ENCODE results near the gene RPS3.
"Not testable (repeated sequence)": the region's sequence is repeated elsewhere in the genome, so short reads cannot be mapped to it uniquely, and the experiment has no call there.

RPS3 gene

GRCh38 chr11:75399344-75400145, at the start of gene RPS3:
Gene RPS3, plus strand, starts transcription at chr11:75399518. Its CDS starts 30 bp downstream, at chr11:75399548.
- peak; percentile 93 for DNase-seq (ENCODE audit: low spot score)

- DNase-seq (ENCODE audit: low spot score): no peak
These were observed 49.7 kb upstream of the RPS3 start for GRCh38 chr11:75349521-75350116.

- no peak for DNase-seq (ENCODE audit: low spot score)
These were observed 49.1 kb upstream of the RPS3 start for GRCh38 chr11:75350122-75350742.

- DNase-seq (ENCODE audit: low spot score): no peak
These were observed 48.4 kb upstream of the RPS3 start for GRCh38 chr11:75350743-75351540.

GRCh38 chr11:75351541-75351790, 47.9 kb upstream of the RPS3 start, which contains the start of gene ARRB1:
Gene ARRB1, minus strand, starts transcription at chr11:75351661. Its CDS starts 54 bp downstream, at chr11:75351607.
- no peak for DNase-seq (ENCODE audit: low spot score)

- no peak for DNase-seq (ENCODE audit: low spot score)
These were observed 47.3 kb upstream of the RPS3 start for GRCh38 chr11:75351791-75352587.

- no peak for DNase-seq (ENCODE audit: low spot score)
These were observed 46.6 kb upstream of the RPS3 start for GRCh38 chr11:75352588-75353206.

- DNase-seq (ENCODE audit: low spot score): no peak
These were observed 44.3 kb upstream of the RPS3 start for GRCh38 chr11:75355051-75355450.

- no peak for DNase-seq (ENCODE audit: low spot score)
These were observed 42.7 kb upstream of the RPS3 start for GRCh38 chr11:75356613-75357012.

GRCh38 chr11:75362285-75362684, 37.0 kb upstream of the RPS3 start:
- DNase-seq (ENCODE audit: low spot score): not testable (repeated sequence)

- DNase-seq (ENCODE audit: low spot score): no peak
These were observed 33.6 kb upstream of the RPS3 start for GRCh38 chr11:75365711-75366181.

GRCh38 chr11:75366826-75367225, 32.5 kb upstream of the RPS3 start:
- DNase-seq (ENCODE audit: low spot score): not testable (repeated sequence)

- no peak for DNase-seq (ENCODE audit: low spot score)
These were observed 29.6 kb upstream of the RPS3 start for GRCh38 chr11:75369560-75370255.

- no peak for DNase-seq (ENCODE audit: low spot score)
These were observed 27.1 kb upstream of the RPS3 start for GRCh38 chr11:75371949-75372876.

- no peak for DNase-seq (ENCODE audit: low spot score)
These were observed 26.1 kb upstream of the RPS3 start for GRCh38 chr11:75373201-75373600.

GRCh38 chr11:75374646-75375045, 24.7 kb upstream of the RPS3 start:
- no peak for DNase-seq (ENCODE audit: low spot score)

GRCh38 chr11:75375626-75376025, 23.7 kb upstream of the RPS3 start:
- no peak for DNase-seq (ENCODE audit: low spot score)

- no peak for DNase-seq (ENCODE audit: low spot score)
These were observed 23.1 kb upstream of the RPS3 start for GRCh38 chr11:75376175-75376574.

- not testable (repeated sequence) for DNase-seq (ENCODE audit: low spot score)
These were observed 20.5 kb upstream of the RPS3 start for GRCh38 chr11:75378776-75379175.

All from NAMALWA (cell line).